Stimulated activated CD4-positive, alpha-beta T cell treated with anti-CD3 and anti-CD28 coated beads, Interleukin-12 subunit alpha, Interleukin-12 subunit beta, amount 100 ng/mL, for 4 hours (primary cell): Measurements from ENCODE around the gene RELA.
"Not testable (repeated sequence)": the region's sequence is repeated elsewhere in the genome, so short reads cannot be mapped to it uniquely, and the experiment has no call there.

Experiments
- DNase-seq: peaks from one replicate; pipeline ENCODE4 v3.0.0-alpha.2; 2020

RELA gene

GRCh38 chr11:65646958-65647701 is 15.6 kb downstream of the RELA start:
- no peak for DNase-seq

DNA sequence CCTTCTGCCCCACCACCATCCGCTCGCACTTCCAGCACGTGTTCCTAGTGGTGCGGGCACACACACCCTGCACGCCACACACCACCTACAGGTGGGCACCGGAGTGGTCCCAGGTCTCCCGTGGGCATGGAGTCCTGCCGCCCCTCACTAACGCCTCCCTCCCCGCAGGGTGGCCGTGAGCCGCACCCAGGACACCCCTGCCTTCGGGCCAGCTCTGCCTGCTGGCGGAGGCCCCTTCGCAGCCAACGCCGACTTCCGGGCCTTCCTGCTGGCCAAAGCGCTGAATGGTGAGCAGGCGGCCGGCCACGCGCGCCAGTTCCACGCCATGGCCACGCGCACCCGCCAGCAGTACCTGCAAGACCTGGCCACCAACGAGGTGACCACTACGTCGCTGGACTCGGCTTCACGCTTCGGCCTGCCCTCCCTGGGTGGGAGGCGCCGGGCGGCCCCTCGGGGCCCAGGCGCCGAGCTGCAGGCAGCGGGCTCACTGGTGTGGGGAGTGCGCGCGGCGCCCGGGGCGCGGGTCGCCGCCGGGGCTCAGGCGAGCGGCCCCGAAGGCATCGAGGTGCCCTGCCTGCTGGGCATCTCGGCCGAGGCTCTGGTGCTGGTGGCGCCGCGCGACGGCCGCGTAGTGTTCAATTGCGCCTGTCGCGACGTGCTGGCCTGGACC is 16.3 kb downstream of the RELA start:
- DNase-seq: no peak

- no peak for DNase-seq
These were observed 17.0 kb downstream of the RELA start for GRCh38 chr11:65645710-65646109.

- no peak for DNase-seq
These were observed 17.9 kb downstream of the RELA start for GRCh38 chr11:65644837-65645236.

- no peak for DNase-seq
These were observed 18.7 kb downstream of the RELA start for GRCh38 chr11:65643971-65644370.

GRCh38 chr11:65642014-65642671 is 20.6 kb downstream of the RELA start:
- no peak for DNase-seq

DNA sequence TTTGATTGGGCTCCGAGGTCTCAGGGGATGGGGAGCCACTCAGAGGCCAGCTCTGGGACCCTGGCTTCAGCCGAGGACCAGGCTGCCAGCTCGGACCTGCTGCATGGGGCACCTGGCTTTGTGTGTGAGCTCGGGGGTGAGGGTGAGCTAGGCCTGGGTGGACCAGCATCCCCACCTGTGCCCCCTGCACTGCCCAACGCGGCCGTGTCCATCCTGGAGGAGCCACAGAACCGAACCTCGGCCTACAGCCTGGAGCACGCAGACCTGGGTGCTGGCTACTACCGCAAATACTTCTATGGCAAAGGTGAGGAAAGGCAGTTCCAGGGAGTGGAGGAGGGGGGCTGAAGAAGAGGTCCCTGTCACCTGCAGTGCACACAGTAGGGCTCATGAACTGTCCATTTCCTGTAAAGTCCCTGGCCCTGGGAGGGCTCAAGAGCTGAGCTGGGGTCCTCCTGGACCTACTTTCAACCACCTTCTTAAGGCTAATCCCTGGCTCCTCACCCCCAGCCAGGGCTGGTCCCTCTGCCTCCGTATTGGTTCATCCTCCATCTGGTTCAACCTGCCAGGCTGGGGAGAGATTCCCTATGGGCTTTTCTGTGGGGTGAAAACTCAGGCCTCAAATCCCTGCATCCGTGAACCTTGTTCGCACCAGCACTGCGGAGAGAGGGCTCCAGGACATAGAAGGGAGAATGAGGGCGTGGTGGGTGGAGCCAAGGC is 21.3 kb downstream of the RELA start:
- no peak for DNase-seq

GRCh38 chr11:65640483-65641296 is 22.0 kb downstream of the RELA start:
- no peak for DNase-seq

DNA sequence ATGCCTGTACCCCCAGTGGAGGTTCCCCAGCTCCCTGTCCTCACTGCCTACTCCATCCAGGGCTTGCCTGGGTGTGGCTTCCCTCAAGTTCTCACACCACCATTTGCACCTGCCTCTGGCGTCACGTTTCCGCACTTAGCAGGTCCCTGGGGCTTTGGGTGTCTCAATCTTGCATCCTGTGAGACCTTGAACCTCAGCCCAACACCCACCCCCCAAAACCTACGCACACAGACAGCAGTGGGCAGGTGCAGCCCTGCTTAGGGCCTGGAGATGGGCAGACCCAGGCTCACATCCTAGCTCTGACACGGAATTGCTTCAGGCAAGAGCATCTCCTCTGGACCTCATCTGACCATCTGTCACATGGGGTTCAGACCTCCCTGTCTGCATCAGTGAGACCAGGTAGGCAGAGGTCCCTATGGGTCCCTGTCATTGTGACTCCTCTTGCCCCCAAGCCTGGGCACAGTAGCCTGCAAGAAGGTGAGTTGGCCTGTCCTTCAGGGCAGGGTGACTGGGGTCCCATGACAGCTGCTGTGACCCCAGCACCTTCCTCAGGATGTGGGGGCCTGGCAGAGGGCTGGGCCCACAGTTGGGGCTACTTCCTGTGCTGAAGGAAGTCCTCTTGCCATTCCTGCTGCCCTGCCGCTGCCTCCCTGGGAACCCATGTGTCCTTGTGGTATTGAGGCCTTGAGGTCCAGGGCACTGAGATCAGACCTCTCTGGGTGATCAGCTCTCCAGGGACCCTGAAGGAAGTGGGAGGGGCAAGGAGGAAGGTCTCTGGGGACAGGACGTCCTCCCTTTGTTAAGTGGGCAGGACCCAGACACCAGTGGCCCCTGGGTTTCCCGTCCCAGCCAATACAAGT is 22.9 kb downstream of the RELA start:
- no peak for DNase-seq

GRCh38 chr11:65639228-65639597 is 23.5 kb downstream of the RELA start:
- DNase-seq: not testable (repeated sequence)

DNA sequence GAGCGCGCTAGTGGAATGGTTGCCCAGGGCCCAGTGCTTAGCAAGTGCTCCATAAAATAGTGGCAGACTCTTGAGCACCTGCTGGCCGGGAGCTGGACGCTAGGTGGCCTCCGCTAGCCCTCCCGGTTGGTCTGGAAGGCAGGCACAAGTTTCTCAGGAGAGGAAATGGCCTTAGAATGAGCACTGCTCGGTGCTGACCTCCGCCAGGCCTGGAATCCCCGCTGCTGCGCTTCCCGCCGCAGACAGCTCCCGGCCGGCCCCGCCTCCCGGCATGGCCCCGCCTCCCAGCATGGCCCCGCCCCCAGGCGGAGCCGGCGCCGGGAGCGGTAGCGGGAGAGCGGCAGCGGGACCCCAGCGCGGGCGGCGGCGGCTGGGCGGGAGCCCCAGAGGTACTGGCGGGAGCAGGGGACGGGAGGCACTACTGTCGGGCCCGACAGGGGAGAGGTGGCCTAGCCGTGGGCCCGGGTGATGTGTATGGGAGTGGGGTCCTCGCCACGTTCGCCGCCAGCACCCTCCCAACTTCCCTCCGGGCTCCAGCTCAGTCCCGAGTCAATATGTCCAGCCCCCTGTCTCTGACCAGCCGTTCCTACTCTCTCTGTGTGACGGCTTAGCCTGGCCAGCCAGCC is 24.8 kb downstream of the RELA start, which contains the start of gene SIPA1:
SIPA1 (plus strand) TSS at position 308 of the 626 bp plus-strand sequence. CDS start 2,821 bp downstream, outside the sequence.
- peak; percentile 79 for DNase-seq

- no peak for DNase-seq
These were observed 25.6 kb downstream of the RELA start for GRCh38 chr11:65637032-65637557.

DNA sequence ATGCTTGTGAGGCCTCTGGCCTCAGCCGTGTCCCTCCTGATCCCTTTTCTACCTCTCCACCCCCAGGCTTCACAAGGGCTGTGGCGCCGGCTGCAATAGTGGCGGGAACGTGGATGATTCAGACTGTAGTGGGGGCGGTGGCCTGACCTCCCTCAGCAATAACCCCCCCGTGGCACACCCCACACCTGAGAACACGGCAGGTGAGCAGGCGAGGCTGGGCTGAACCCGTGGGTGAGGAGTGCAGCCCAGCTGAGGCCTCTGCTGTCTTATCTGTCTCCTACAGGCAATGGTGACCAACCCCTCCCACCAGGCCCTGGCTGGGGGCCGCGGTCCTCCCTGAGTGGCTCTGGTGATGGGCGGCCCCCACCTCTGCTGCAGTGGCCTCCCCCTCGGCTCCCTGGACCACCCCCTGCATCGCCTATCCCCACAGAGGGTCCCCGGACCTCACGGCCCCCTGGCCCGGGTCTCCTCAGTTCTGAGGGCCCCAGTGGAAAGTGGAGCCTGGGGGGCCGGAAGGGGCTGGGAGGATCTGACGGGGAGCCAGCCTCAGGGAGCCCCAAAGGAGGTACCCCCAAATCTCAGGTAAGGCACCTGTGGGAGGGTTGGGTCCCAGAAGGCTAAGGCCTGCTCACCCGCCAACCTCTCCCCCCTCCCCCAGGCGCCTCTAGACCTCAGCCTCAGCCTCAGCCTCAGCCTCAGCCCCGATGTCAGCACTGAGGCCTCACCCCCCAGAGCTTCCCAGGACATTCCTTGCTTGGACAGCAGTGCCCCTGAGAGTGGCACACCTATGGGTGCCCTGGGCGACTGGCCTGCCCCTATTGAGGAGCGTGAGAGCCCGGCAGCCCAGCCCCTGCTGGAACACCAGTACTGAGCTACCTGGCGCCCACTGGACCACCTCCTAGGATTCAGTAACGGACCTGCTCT is 26.3 kb downstream of the RELA start:
- no peak for DNase-seq

GRCh38 chr11:65634905-65635731 is 27.6 kb downstream of the RELA start:
- DNase-seq: no peak

GRCh38 chr11:65634440-65634839 is 28.3 kb downstream of the RELA start:
- no peak for DNase-seq

- no peak for DNase-seq
These were observed 28.6 kb downstream of the RELA start for GRCh38 chr11:65634109-65634436.

DNA sequence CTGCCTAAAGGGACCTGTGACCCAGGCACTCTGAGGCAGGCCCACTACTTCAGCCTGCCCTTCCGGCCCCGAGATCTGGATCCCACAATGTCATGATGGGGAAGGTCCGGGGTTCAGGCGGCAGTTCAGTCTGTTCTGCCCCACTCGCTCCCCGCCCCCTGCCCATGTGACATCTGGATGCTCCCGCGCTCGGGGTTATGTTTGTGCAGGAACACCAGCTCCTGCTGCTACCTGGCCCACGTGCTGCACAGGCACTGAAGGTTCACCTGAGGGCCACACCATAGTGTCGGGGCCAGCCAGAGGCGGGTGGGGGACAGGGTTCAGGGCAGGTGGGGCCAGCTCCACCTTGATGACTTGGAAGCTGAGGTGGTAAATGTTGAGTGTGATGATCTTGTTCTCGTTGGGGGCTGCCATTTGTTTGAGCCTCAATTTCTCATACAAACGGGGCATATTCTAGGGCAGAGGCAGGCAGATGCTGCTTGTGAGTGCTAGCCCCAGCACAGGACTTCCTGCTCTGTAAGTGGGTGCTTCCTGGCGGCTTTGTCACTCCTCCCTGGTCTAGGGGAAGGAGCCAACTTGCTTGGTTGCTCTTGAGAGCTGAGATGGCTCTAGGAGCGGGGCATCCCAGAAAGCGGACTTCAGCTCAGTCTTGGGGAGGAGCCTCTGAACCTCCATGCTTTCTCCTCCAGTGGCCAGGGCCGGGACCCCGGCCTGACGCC is 29.2 kb downstream of the RELA start:
- DNase-seq: no peak

GRCh38 chr11:65630215-65630614 is 32.5 kb downstream of the RELA start:
- no peak for DNase-seq
